ENCODE data around the gene EIF2B2. TPM values are rescaled to one million over a fixed set of nuclear protein-coding genes. Genes with fewer than 3 reads are reported as not detected.
A peak's percentile ranks its signal among the peaks of the same experiment; 100 is the strongest.

Gene EIF2B2
- polyA plus RNA-seq (2012; rRNA removed), result 111 and 125 TPM in 2 replicates
- polyA plus RNA-seq (2012; cell fraction: cytosol; rRNA removed), result 96.3 and 101 TPM in 2 replicates
- 86.6 and 105 TPM in 2 replicates for polyA plus RNA-seq (2012; cell fraction: nucleus; rRNA removed)

GRCh38 chr14:75002392-75003249 is at the start of gene EIF2B2:
Gene EIF2B2, plus strand, starts transcription at chr14:75002921. Its CDS starts 70 bp downstream, at chr14:75002991.
- H3K9me2 ChIP-seq, result no peaks in the 10 kb centered on the region
- H3K36me3 ChIP-seq (replicated peaks in 1 of 2; ENCODE audit: control insufficient read depth in 1 of 2, insufficient read depth in 2 of 2, low read length in 1 of 2), result peaks cover 28 to 30% of the 10 kb centered on the region in 2 experiments
- peaks cover 11% of the 10 kb centered on the region for H3F3A ChIP-seq (replicated peaks; ENCODE audit: insufficient read depth)
- H2AFZ ChIP-seq (ENCODE audit: low read depth), result peak within 1 kb of the TSS; percentile 88
- H3K4me3 ChIP-seq (ENCODE audit: low read depth in 2 of 2, low read length in 1 of 2), result peak within 1 kb of the TSS; percentile 86 to 96
- peak within 1 kb of the TSS; percentile 77 for H3K9ac ChIP-seq
- H3K79me2 ChIP-seq (ENCODE audit: insufficient read depth), result peaks cover 32% of the 10 kb centered on the region
- POLR2A ChIA-PET, result interaction anchor here (0.6 to 1.0 kb wide), 2 partner anchors 31 to 68 kb away, joined by 3 read pairs; no protein-coding TSS in a partner anchor
- 5% methylated on average over 30 of the region's 66 CpGs for WGBS (ENCODE audit: low lambda C conversion rate)
- CTCF ChIA-PET, result interaction anchor here (0.9 to 5.6 kb wide), 11 partner anchors 10 to 500 kb away, joined by 3 to 44 read pairs (median 5); partner anchors contain the start of gene PGF
- H4K20me1 ChIP-seq (ENCODE audit: insufficient read depth), result no peaks in the 10 kb centered on the region
- peaks cover 7 to 18% of the 10 kb centered on the region in 2 experiments; a peak in 3 of 4 replicates for H3K4me1 ChIP-seq (ENCODE audit: control insufficient read depth in 1 of 2, insufficient read depth in 2 of 2, low read depth in 1 of 2, low read length in 1 of 2)
- H3K4me2 ChIP-seq, result peak within 1 kb of the TSS; percentile 93
- peak within 1 kb of the TSS; percentile 70 to 91 for H3K27ac ChIP-seq (ENCODE audit: low read depth in 2 of 2, low read length in 1 of 2)
- H3K27me3 ChIP-seq (ENCODE audit: insufficient read depth), result no peaks in the 10 kb centered on the region
- H3K9me3 ChIP-seq, result no peaks in the 10 kb centered on the region
- peak; percentile 97 for DNase-seq
- no peak for TF ChIP-seq USF1 (IDR thresholded peaks at IDR 0.05; ENCODE audit: borderline replicate concordance, low read depth)
- no peak for TF ChIP-seq YY1 (IDR thresholded peaks at IDR 0.05; ENCODE audit: low read depth)
- TF ChIP-seq MAX (IDR thresholded peaks at IDR 0.05; ENCODE audit: low read depth), result peak; percentile 73; the same call in 1 of the 2 replicates
- no peak for TF ChIP-seq RCOR1 (IDR thresholded peaks at IDR 0.05; ENCODE audit: low read length)
- no peak for TF ChIP-seq CTCF (IDR thresholded peaks at IDR 0.05)
- no peak for TF ChIP-seq USF2 (IDR thresholded peaks at IDR 0.05; ENCODE audit: borderline replicate concordance, low read depth, low read length)
- TF ChIP-seq REST (IDR thresholded peaks at IDR 0.05; ENCODE audit: low read depth, low read length), result no peak
- TF ChIP-seq ZBTB33 (IDR thresholded peaks at IDR 0.05; ENCODE audit: borderline replicate concordance, low read depth), result no peak
- no peak for TF ChIP-seq JUND (IDR thresholded peaks at IDR 0.05)
- peak; percentile 65 for TF ChIP-seq CHD2 (IDR thresholded peaks at IDR 0.05; ENCODE audit: low read length, partially characterized antibody)
- TF ChIP-seq SIN3A (IDR thresholded peaks at IDR 0.05; ENCODE audit: borderline replicate concordance, low read depth, low read length), result peak; percentile 79; the same call in 1 of the 2 replicates
- TF ChIP-seq SMC3 (IDR thresholded peaks at IDR 0.05; ENCODE audit: low read depth, low read length), result peak; percentile 23; the same call in 1 of the 2 replicates
- peak; percentile 98 for TF ChIP-seq GABPA (IDR thresholded peaks at IDR 0.05; ENCODE audit: low read depth)
- peak; percentile 82 for TF ChIP-seq POLR2AphosphoS5 (IDR thresholded peaks at IDR 0.05; ENCODE audit: low read depth, low read length)
- no peak; a peak in 1 of 4 replicates for TF ChIP-seq EP300 (IDR thresholded peaks at IDR 0.05; ENCODE audit: borderline replicate concordance in 1 of 2, low read depth in 1 of 2, low read length in 1 of 2)
- no peak for TF ChIP-seq NRF1 (IDR thresholded peaks at IDR 0.05; ENCODE audit: low read depth, low read length)
- TF ChIP-seq TEAD4 (IDR thresholded peaks at IDR 0.05; ENCODE audit: borderline replicate concordance, insufficient read depth), result no peak
- no peak for TF ChIP-seq TCF12 (IDR thresholded peaks at IDR 0.05)
- TF ChIP-seq FOXJ3 (CRISPR knock-in tag; IDR thresholded peaks at IDR 0.05), result no peak
- peak; percentile 50; the same call in 1 of the 2 replicates for TF ChIP-seq IRF3 (IDR thresholded peaks at IDR 0.05; ENCODE audit: low read depth, low read length)

All from SK-N-SH (cell line).